ENCODE measurements around the gene TOX2. TPM values are rescaled to one million over a fixed set of nuclear protein-coding genes. Genes with fewer than 3 reads are reported as not detected.

TOX2 gene
- total RNA-seq, 4 donors from 2014 or later, result 0.20 to 0.42 TPM; not detected in 2

DNA sequence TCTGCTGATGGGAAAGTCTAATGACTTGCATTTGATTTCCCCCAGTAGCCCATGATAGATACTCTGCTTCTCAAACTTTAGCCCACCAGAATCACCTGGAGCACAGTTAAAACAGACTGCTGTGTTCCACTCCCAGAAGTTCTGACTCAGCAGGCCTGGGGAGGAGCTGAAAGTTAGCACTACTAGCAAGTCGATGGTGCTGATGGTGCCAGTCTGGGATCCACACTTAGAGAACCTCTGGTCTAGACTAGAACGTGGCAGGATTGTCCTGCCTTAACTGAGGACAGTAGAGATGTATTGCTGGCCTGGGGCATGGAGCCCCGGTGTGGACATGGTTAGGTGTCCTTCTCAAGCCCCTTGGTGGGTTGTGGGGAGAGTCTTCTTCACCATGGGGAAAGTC lies 8.7 kb downstream of the TOX2 start:
- Histone ChIP-seq H3K27ac (no peak overlapping the region), H3K4me1 (no peaks in the 10 kb centered on the region), H3K27me3 (peaks cover 0 to 4% (median 2%) of the 10 kb centered on the region in 3 donors), H3K36me3 (no peaks in the 10 kb centered on the region), H3K4me3 (no peak overlapping the region), H3K9me3 (no peaks in the 10 kb centered on the region)
- no peak for DNase-seq
- in situ Hi-C loops (cut with MboI; ENCODE audit: low sequenced_read_pairs in 4 of 4) (no loop called here), intact Hi-C loops (cut with DNase I; ENCODE audit: low total_unique reads) (no loop called here)
- no peak for ATAC-seq
- TF ChIP-seq, protein P1, sequence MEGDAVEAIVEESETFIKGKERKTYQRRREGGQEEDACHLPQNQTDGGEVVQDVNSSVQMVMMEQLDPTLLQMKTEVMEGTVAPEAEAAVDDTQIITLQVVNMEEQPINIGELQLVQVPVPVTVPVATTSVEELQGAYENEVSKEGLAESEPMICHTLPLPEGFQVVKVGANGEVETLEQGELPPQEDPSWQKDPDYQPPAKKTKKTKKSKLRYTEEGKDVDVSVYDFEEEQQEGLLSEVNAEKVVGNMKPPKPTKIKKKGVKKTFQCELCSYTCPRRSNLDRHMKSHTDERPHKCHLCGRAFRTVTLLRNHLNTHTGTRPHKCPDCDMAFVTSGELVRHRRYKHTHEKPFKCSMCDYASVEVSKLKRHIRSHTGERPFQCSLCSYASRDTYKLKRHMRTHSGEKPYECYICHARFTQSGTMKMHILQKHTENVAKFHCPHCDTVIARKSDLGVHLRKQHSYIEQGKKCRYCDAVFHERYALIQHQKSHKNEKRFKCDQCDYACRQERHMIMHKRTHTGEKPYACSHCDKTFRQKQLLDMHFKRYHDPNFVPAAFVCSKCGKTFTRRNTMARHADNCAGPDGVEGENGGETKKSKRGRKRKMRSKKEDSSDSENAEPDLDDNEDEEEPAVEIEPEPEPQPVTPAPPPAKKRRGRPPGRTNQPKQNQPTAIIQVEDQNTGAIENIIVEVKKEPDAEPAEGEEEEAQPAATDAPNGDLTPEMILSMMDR (IDR thresholded peaks at IDR 0.05 in 4 of 5, conservative IDR thresholded peaks at IDR 0.05 in 1 of 5), result no peak
- TF ChIP-seq POLR2A (IDR thresholded peaks at IDR 0.05), result no peak

- ATAC-seq, result no peak
- no peak for TF ChIP-seq POLR2A (IDR thresholded peaks at IDR 0.05)
- TF ChIP-seq, protein P1 (IDR thresholded peaks at IDR 0.05 in 4 of 5, conservative IDR thresholded peaks at IDR 0.05 in 1 of 5), result no peak
- intact Hi-C loops (cut with DNase I; ENCODE audit: low total_unique reads), result no loop called here
Observed at GRCh38 chr20:43923917-43924316, 9.3 kb downstream of the TOX2 start.

DNA sequence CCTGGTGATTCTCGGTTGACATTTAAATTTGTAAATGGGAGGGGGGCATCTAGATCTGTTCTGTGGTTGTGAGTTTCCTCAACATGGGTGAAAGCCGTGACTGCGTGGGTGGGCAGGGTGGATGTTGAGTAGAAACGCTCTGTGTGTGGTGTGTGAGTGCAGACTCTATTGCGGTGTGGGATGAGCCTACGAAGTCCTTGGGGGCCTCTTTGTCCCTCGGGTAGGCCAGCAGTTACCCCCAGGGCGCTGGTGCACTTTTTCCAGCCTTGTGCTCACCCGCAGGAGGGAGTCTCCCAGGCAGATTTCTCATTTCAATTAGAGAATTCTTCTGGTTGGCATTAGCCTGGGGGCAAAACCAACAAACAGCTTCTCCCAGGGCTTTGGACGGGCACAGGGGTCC lies 10.6 kb downstream of the TOX2 start:
- DNase-seq, result no peak
- H3K27ac ChIP-seq, result no peak overlapping the region
- H3K27me3 ChIP-seq, result peaks cover 0 to 6% (median 2%) of the 10 kb centered on the region in 3 donors
- H3K36me3 ChIP-seq, result no peaks in the 10 kb centered on the region
- TF ChIP-seq, protein P1 (IDR thresholded peaks at IDR 0.05 in 4 of 5, conservative IDR thresholded peaks at IDR 0.05 in 1 of 5), result no peak
- TF ChIP-seq POLR2A (IDR thresholded peaks at IDR 0.05), result no peak
- no peaks in the 10 kb centered on the region for H3K4me1 ChIP-seq
- in situ Hi-C loops (cut with MboI; ENCODE audit: low sequenced_read_pairs in 4 of 4) (no loop called here), intact Hi-C loops (cut with DNase I; ENCODE audit: low total_unique reads) (no loop called here)
- no peak overlapping the region for H3K4me3 ChIP-seq
- no peak for ATAC-seq
- H3K9me3 ChIP-seq, result no peaks in the 10 kb centered on the region

More at GRCh38 chr20:43923917-43924316, 9.3 kb downstream of the TOX2 start:
- H3K9me3 ChIP-seq, result no peaks in the 10 kb centered on the region
- DNase-seq, result no peak
- no peak overlapping the region for H3K27ac ChIP-seq
- H3K4me3 ChIP-seq, result no peak overlapping the region
- no peaks in the 10 kb centered on the region for H3K4me1 ChIP-seq
- no peaks in the 10 kb centered on the region for H3K36me3 ChIP-seq
- H3K27me3 ChIP-seq, result peaks cover 0 to 4% (median 2%) of the 10 kb centered on the region in 3 donors
- in situ Hi-C loops (cut with MboI; ENCODE audit: low sequenced_read_pairs in 4 of 4), result no loop called here

DNA sequence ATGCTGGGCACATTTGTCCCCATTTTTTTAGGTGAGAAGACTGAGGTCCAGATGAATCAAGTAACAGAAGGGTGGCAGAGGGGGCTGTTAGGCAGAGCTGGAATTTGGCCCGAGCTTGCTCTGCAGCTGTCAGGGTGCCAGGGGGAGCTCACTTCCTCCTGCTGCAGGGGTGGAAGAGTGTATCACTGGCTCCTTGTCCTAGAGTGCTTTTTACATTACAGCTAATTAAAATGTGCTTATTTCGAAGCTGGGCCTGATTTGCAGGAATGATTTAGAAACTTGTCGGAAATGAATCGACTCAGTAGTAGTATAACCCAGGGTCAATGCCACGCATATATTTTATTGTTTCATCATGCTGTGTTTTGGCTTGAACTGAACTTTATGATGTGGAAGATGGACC lies 11.1 kb downstream of the TOX2 start:
- peaks cover 0 to 8% (median 2%) of the 10 kb centered on the region in 3 donors for H3K27me3 ChIP-seq
- H3K4me3 ChIP-seq, result no peak overlapping the region
- no peaks in the 10 kb centered on the region for H3K36me3 ChIP-seq
- in situ Hi-C loops (cut with MboI; ENCODE audit: low sequenced_read_pairs in 4 of 4) (no loop called here), intact Hi-C loops (cut with DNase I; ENCODE audit: low total_unique reads) (no loop called here)
- TF ChIP-seq, protein P1 (IDR thresholded peaks at IDR 0.05 in 4 of 5, conservative IDR thresholded peaks at IDR 0.05 in 1 of 5), result no peak
- TF ChIP-seq POLR2A (IDR thresholded peaks at IDR 0.05), result no peak
- DNase-seq, result no peak
- H3K9me3 ChIP-seq, result no peaks in the 10 kb centered on the region
- ATAC-seq, result no peak
- H3K27ac ChIP-seq, result no peak overlapping the region
- no peaks in the 10 kb centered on the region for H3K4me1 ChIP-seq

Measured in gastrocnemius medialis (tissue), 4 donors.